Lung microvascular endothelial cell (primary cell): ENCODE measurements around the gene PTGDS. TPM values are rescaled to one million over a fixed set of nuclear protein-coding genes. Genes with fewer than 3 reads are reported as not detected.

Source experiments
- DNase-seq, 2 donors: peaks; one replicate each; pipeline versions ENCODE4 v3.0.0 to v3.0.0-alpha.2; 2010; ENCODE audit warnings: low read depth in 2 of 2
- total RNA-seq: library from RNA; depleted of rRNA; stranded (reverse); fragments of >200 nt; gene quantifications from 2 replicates; pipeline ENCODE4 v1.2.1, GENCODE V29; 2014

The PTGDS gene
- total RNA-seq, 1 donor from 2014 or later = 0.79 TPM

- DNase-seq = peak; percentile 69 to 89
Observed at GRCh38 chr9:137021979-137022661, 44.8 kb downstream of the PTGDS start.

- no peak for DNase-seq
Observed at GRCh38 chr9:137022662-137023008, 45.3 kb downstream of the PTGDS start.

- DNase-seq = no peak
Observed at GRCh38 chr9:137023157-137023556, 45.9 kb downstream of the PTGDS start.

GRCh38 chr9:137023583-137023991, 46.3 kb downstream of the PTGDS start:
- no peak for DNase-seq

GRCh38 chr9:137025517-137025966, 48.2 kb downstream of the PTGDS start:
- no peak for DNase-seq

- no peak for DNase-seq
Observed at GRCh38 chr9:137026384-137026783, 49.1 kb downstream of the PTGDS start.

GRCh38 chr9:137026828-137027227, 49.5 kb downstream of the PTGDS start:
- DNase-seq = no peak

- peak; percentile 21 to 33 for DNase-seq
Observed at GRCh38 chr9:137027369-137028262, 50.3 kb downstream of the PTGDS start, which contains the start of gene ABCA2. ABCA2 (minus strand) TSS chr9:137028237; CDS start chr9:137028140, 97 bp downstream.

GRCh38 chr9:137028263-137029057, 51.2 kb downstream of the PTGDS start:
- peak; percentile 37 to 66 for DNase-seq

GRCh38 chr9:137029058-137029936, 52.0 kb downstream of the PTGDS start:
- peak; percentile 56 to 67 for DNase-seq

GRCh38 chr9:137030006-137030405, 52.7 kb downstream of the PTGDS start:
- no peak for DNase-seq

- DNase-seq = no peak
Observed at GRCh38 chr9:137030538-137031527, 53.5 kb downstream of the PTGDS start.

Other genes with a start within 250 kb of the PTGDS start
- gene LCN10, start 234.6 kb upstream of the PTGDS start, total RNA-seq = not detected in 2 replicates
- gene LCN6, start 229.0 kb upstream of the PTGDS start, total RNA-seq = not detected in 2 replicates
- gene LCN8, start 219.3 kb upstream of the PTGDS start, total RNA-seq = not detected in 2 replicates
- 0.22 TPM in 1 of 2 replicates, not detected in the other for gene LCN15, start 213.0 kb upstream of the PTGDS start, total RNA-seq
- gene TMEM141, start 186.2 kb upstream of the PTGDS start, total RNA-seq = 65.4 and 66.7 TPM in 2 replicates
- 0.22 and 1.4 TPM in 2 replicates for gene CCDC183, start 181.2 kb upstream of the PTGDS start, total RNA-seq
- 43.8 and 47.7 TPM in 2 replicates for gene RABL6, start 169.6 kb upstream of the PTGDS start, total RNA-seq
- gene AJM1, start 135.0 kb upstream of the PTGDS start, total RNA-seq = 0.44 and 1.4 TPM in 2 replicates
- 242 and 316 TPM in 2 replicates for gene PHPT1, start 128.1 kb upstream of the PTGDS start, total RNA-seq
- 0.65 and 2.0 TPM in 2 replicates for gene MAMDC4, start 125.2 kb upstream of the PTGDS start, total RNA-seq
- gene EDF1, start 111.2 kb upstream of the PTGDS start, total RNA-seq = 254 and 382 TPM in 2 replicates
- 10.9 and 14.7 TPM in 2 replicates for gene TRAF2, start 91.0 kb upstream of the PTGDS start, total RNA-seq
- gene FBXW5, start 32.8 kb upstream of the PTGDS start, total RNA-seq = 115 and 192 TPM in 2 replicates
- 0.60 and 0.65 TPM in 2 replicates for gene C8G, start 32.3 kb upstream of the PTGDS start, total RNA-seq
- gene LCN12, start 25.2 kb upstream of the PTGDS start, total RNA-seq = not detected in 2 replicates
- gene LCNL1, start 5.5 kb downstream of the PTGDS start, total RNA-seq = not detected in 2 replicates
- gene PAXX, start 14.9 kb downstream of the PTGDS start, total RNA-seq = 8.9 and 9.7 TPM in 2 replicates
- 0.22 TPM in 1 of 2 replicates, not detected in the other for gene CLIC3, start 19.1 kb downstream of the PTGDS start, total RNA-seq
- 4.0 and 5.0 TPM in 2 replicates for gene ABCA2, start 50.7 kb downstream of the PTGDS start, total RNA-seq
- not detected in 2 replicates for gene FUT7, start 54.6 kb downstream of the PTGDS start, total RNA-seq
- 6.2 and 10.5 TPM in 2 replicates for gene NPDC1, start 68.7 kb downstream of the PTGDS start, total RNA-seq
- not detected in 2 replicates for gene ENTPD2, start 76.6 kb downstream of the PTGDS start, total RNA-seq
- 1.4 and 5.9 TPM in 2 replicates for gene SAPCD2, start 93.1 kb downstream of the PTGDS start, total RNA-seq
- 13.1 and 16.9 TPM in 2 replicates for gene UAP1L1, start 100.0 kb downstream of the PTGDS start, total RNA-seq
- gene MAN1B1, start 109.5 kb downstream of the PTGDS start, total RNA-seq = 38.3 and 43.4 TPM in 2 replicates
- gene DPP7, start 137.2 kb downstream of the PTGDS start, total RNA-seq = 63.2 and 117 TPM in 2 replicates
- under 0.01 and 0.22 TPM in 2 replicates for gene GRIN1, start 161.7 kb downstream of the PTGDS start, total RNA-seq
- gene LRRC26, start 192.5 kb downstream of the PTGDS start, total RNA-seq = not detected in 2 replicates
- not detected in 2 replicates for gene TMEM210, start 194.6 kb downstream of the PTGDS start, total RNA-seq
- gene ANAPC2, start 211.1 kb downstream of the PTGDS start, total RNA-seq = 13.7 and 16.9 TPM in 2 replicates
- 85.4 and 97.4 TPM in 2 replicates for gene SSNA1, start 211.2 kb downstream of the PTGDS start, total RNA-seq
- 2.6 TPM in 2 replicates for gene TPRN, start 223.2 kb downstream of the PTGDS start, total RNA-seq
- 19.6 and 26.0 TPM in 2 replicates for gene TMEM203, start 228.1 kb downstream of the PTGDS start, total RNA-seq
- gene NDOR1, start 228.2 kb downstream of the PTGDS start, total RNA-seq = 2.2 and 2.4 TPM in 2 replicates
- gene RNF208, start 244.7 kb downstream of the PTGDS start, total RNA-seq = 0.22 TPM in 1 of 2 replicates, not detected in the other
- under 0.01 and 0.20 TPM in 2 replicates for gene CYSRT1, start 247.7 kb downstream of the PTGDS start, total RNA-seq
- under 0.01 TPM in 1 of 2 replicates, not detected in the other for gene RNF224, start 250.0 kb downstream of the PTGDS start, total RNA-seq